Neutrophil (primary cell): ENCODE measurements around the gene SHC1.

ENCODE experiments used
- H3K27ac ChIP-seq: fragments of 200-600 bp; sonication (generic); 2 replicates; pipeline ENCODE4 v1.5.1; 2016; ENCODE audit warnings: mild to moderate bottlenecking, moderate library complexity
- H3K27me3 ChIP-seq: fragments of 200-600 bp; sonication (generic); 2 replicates; pipeline ENCODE4 v1.6.0; 2016; ENCODE audit warnings: mild to moderate bottlenecking
- H3K36me3 ChIP-seq: fragments of 200-600 bp; sonication (generic); 2 replicates; pipeline ENCODE4 v1.5.1; 2017
- H3K4me1 ChIP-seq, 2 experiments: fragments of 200-600 bp in 1 of 2; sonication (generic) in 1 of 2; 1 replicate in 1 of 2; 2 replicates in 1 of 2; pipeline versions ENCODE4 v1.5.1 to v1.6.1; 2013 to 2016; ENCODE audit warnings: low read depth in 1 of 2, low read length in 1 of 2, mild to moderate bottlenecking in 1 of 2, moderate library complexity in 1 of 2; ENCODE audit not compliant: control insufficient read depth in 1 of 2, insufficient read depth in 1 of 2
- H3K4me3 ChIP-seq, 2 experiments: fragments of 200-600 bp in 1 of 2; sonication (generic) in 1 of 2; 1 replicate in 1 of 2; 2 replicates in 1 of 2; pipeline ENCODE4 v1.5.1; 2013 to 2016; ENCODE audit warnings: low read depth in 1 of 2, low read length in 1 of 2, mild to moderate bottlenecking in 1 of 2, moderate library complexity in 1 of 2
- H3K9me3 ChIP-seq: fragments of 200-600 bp; sonication (generic); 2 replicates; pipeline ENCODE4 v1.5.1; 2016
- CTCF ChIP-seq: fragments of 200-600 bp; sonication (generic); IDR thresholded peaks from 2 replicates; pipeline ENCODE4 v1.5.1; 2016; ENCODE audit warnings: antibody characterized with exemption

The SHC1 gene

GRCh38 chr1:154923695-154924094 is 46.9 kb downstream of the SHC1 start:
- Histone ChIP-seq H3K36me3 (no peaks in the 10 kb centered on the region), H3K4me1 (peaks cover 15 to 21% of the 10 kb centered on the region in 2 experiments), H3K4me3 (no peak overlapping the region), H3K27me3 (no peaks in the 10 kb centered on the region), H3K27ac (no peak overlapping the region), H3K9me3 (no peaks in the 10 kb centered on the region)
- TF ChIP-seq CTCF: no peak

GRCh38 chr1:154913273-154913672 is 57.3 kb downstream of the SHC1 start:
- Histone ChIP-seq H3K27me3 (no peaks in the 10 kb centered on the region), H3K36me3 (no peaks in the 10 kb centered on the region), H3K27ac (no peak overlapping the region), H3K4me1 (no peaks in the 10 kb centered on the region), H3K4me3 (no peak overlapping the region), H3K9me3 (no peaks in the 10 kb centered on the region)
- no peak for TF ChIP-seq CTCF

- no peak overlapping the region for H3K4me3 ChIP-seq
- H3K27me3 ChIP-seq: no peaks in the 10 kb centered on the region
- H3K36me3 ChIP-seq: no peaks in the 10 kb centered on the region
- H3K27ac ChIP-seq: no peak overlapping the region
- no peak for TF ChIP-seq CTCF
- H3K9me3 ChIP-seq: no peaks in the 10 kb centered on the region
- H3K4me1 ChIP-seq: no peaks in the 10 kb centered on the region
Measured at GRCh38 chr1:154912755-154913154, 57.8 kb downstream of the SHC1 start.
